ENCODE measurements around the gene SNX33. TPM values are rescaled to one million over a fixed set of nuclear protein-coding genes. Genes with fewer than 3 reads are reported as not detected.

SNX33 gene
- total RNA-seq, 2 experiments from 2014 or later, result 1.7 to 1.8 TPM

DNA sequence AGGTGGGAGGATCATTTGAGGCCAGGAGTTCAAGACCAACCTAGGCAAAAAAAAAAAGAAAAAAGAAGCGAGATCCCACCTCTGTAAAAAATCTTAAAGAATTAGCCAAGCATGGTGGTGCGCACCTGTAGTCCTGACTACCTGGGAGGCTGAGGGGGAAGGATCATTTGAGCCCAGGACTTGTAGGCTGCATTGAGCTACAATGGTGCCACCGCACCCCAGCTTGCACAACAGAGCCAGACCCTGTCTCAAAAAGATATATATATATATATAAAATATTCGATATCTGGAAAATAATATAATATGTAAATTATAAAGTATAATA, 6.6 kb upstream of the SNX33 start:
- Mint-ChIP-seq H3K36me3 (ENCODE audit: low read depth) (peaks cover 25% of the 10 kb centered on the region), H3K9me3 (no peaks in the 10 kb centered on the region), H3K27ac (peak overlapping the region; percentile 90), H3K27me3 (no peaks in the 10 kb centered on the region), H3K4me1 (ENCODE audit: low read depth) (peaks cover 19% of the 10 kb centered on the region), H3K4me3 (peak overlapping the region; percentile 90)
- TF ChIP-seq, protein P1, sequence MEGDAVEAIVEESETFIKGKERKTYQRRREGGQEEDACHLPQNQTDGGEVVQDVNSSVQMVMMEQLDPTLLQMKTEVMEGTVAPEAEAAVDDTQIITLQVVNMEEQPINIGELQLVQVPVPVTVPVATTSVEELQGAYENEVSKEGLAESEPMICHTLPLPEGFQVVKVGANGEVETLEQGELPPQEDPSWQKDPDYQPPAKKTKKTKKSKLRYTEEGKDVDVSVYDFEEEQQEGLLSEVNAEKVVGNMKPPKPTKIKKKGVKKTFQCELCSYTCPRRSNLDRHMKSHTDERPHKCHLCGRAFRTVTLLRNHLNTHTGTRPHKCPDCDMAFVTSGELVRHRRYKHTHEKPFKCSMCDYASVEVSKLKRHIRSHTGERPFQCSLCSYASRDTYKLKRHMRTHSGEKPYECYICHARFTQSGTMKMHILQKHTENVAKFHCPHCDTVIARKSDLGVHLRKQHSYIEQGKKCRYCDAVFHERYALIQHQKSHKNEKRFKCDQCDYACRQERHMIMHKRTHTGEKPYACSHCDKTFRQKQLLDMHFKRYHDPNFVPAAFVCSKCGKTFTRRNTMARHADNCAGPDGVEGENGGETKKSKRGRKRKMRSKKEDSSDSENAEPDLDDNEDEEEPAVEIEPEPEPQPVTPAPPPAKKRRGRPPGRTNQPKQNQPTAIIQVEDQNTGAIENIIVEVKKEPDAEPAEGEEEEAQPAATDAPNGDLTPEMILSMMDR (IDR thresholded peaks at IDR 0.05), result no peak
- DNase-seq (no peak), ATAC-seq (no peak)
- CTCF ChIA-PET, result interaction anchor here (0.6 to 5.5 kb wide), 11 partner anchors 28 to 273 kb away, joined by 3 to 37 read pairs (median 4); partner anchors contain the start of genes MAN2C1 and SIN3A
- intact Hi-C loops (cut with micrococcal nuclease), result loop anchor here (5.0 to 10.0 kb wide), 2 partner anchors 189 to 276 kb away; partner anchors contain the start of genes MAN2C1 and SIN3A
- POLR2A ChIA-PET, result interaction anchor here (1.2 to 5.8 kb wide), 7 partner anchors 10 to 1026 kb away, joined by 3 to 77 read pairs (median 8); partner anchors contain the start of genes MAN2C1, SIN3A and SNUPN

DNA sequence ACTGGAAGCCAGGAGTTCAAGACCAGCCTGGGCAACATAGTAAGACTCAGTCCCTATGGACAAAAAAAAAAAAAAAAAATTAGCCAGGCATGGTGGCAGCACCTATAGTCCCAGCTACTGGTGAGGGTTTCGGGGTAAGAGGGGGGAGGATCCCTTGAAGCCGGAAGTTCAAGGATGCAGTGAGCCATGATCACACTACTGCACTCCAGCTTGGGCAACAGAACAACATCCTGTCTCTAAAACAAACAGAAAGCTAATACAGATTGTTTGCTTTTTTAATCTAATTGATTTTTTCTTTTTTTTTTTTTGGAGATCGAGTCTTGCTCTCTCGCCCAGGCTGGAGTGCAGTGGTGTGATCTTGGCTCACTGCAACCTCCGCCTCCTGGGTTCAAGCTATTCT, 6.1 kb upstream of the SNX33 start:
- no peak overlapping the region for H3K27ac Mint-ChIP-seq
- no peaks in the 10 kb centered on the region for H3K27me3 Mint-ChIP-seq
- no peak for DNase-seq
- H3K9me3 Mint-ChIP-seq, result no peaks in the 10 kb centered on the region
- TF ChIP-seq, protein P1 (IDR thresholded peaks at IDR 0.05), result no peak
- ChIA-PET CTCF (interaction anchor here (0.6 to 5.5 kb wide), 9 partner anchors 28 to 274 kb away, joined by 3 to 37 read pairs (median 4); partner anchors contain the start of genes MAN2C1 and PTPN9), POLR2A (interaction anchor here (2.2 to 5.8 kb wide), 4 partner anchors 9 to 273 kb away, joined by 8 to 77 read pairs (median 40); partner anchors contain the start of genes MAN2C1, SIN3A and SNUPN)
- H3K36me3 Mint-ChIP-seq (ENCODE audit: low read depth), result peaks cover 25% of the 10 kb centered on the region
- intact Hi-C loops (cut with micrococcal nuclease), result loop anchor here (5.0 to 10.0 kb wide), 2 partner anchors 189 to 277 kb away; partner anchors contain the start of genes MAN2C1 and SIN3A
- no peak overlapping the region for H3K4me3 Mint-ChIP-seq
- H3K4me1 Mint-ChIP-seq (ENCODE audit: low read depth), result peaks cover 20% of the 10 kb centered on the region
- no peak for ATAC-seq

DNA sequence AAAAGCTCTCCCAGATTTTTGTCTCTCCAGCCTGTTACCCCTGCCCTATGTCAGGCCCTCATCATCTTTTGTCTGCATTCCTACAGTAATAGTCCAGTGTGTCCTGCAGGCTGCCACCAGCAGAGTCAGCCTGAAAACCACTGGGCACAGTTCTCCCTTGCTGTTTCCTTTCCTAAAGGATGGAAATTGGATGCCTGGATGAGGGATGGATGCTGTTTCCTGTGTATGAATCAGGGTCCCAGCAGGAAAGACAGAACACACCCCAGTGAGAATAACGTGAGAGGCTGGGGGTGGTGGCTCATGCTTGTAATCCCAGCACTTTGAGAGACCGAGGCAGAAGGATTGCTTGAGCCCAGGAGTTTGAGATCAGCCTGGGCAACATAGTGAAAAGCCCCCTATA, 3.3 kb upstream of the SNX33 start:
- H3K27me3 Mint-ChIP-seq, result no peaks in the 10 kb centered on the region
- DNase-seq (no peak), ATAC-seq (no peak)
- TF ChIP-seq, protein P1 (IDR thresholded peaks at IDR 0.05), result no peak
- no peak overlapping the region for H3K27ac Mint-ChIP-seq
- peaks cover 2% of the 10 kb centered on the region for H3K36me3 Mint-ChIP-seq (ENCODE audit: low read depth)
- CTCF ChIA-PET, result no interaction called here
- no peaks in the 10 kb centered on the region for H3K9me3 Mint-ChIP-seq
- POLR2A ChIA-PET, result no interaction called here
- peaks cover 10% of the 10 kb centered on the region for H3K4me1 Mint-ChIP-seq (ENCODE audit: low read depth)
- intact Hi-C loops (cut with micrococcal nuclease), result loop anchor here (5.0 to 10.0 kb wide), 2 partner anchors 192 to 280 kb away; partner anchors contain the start of genes MAN2C1 and SIN3A
- H3K4me3 Mint-ChIP-seq, result no peak overlapping the region

DNA sequence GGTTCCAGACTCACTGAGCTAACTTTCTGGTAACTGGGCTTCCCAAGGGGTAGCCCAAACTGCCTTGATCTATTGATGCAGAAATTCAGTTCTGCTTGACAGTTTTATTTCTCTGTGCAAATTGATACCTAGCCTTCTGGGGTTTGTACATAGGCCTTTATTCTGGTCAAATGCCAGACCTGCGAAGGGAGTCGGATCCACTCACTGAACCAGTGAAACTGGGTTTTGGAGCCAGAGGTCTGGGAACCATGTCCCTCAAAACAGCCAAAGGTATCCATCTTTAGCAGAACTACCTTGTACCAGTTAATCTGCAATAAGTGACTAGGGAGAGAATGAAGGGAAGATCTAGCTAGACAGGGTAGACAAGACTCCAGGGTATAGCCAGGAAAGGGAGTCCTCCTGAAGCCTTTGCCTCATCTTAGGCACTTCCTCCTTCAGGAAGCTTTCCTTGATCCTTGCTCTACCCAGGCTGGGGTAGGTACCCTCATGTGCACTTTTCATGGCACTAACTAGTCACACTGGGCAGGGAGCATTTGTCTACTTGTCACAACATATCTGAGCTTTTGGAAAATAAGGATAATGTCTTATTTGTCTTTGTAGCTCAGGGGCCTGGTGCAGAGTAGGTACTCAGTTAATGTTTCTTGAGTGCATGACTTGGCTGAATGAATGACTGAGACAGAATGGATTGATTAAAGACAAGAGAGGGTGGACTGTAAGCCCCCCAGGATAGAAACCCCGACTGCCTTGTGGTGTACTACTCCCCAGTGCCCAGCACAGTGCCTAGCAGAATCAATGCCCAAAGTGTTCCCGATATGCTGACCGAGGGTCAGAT, 1.4 kb upstream of the SNX33 start:
- no peaks in the 10 kb centered on the region for H3K27me3 Mint-ChIP-seq
- intact Hi-C loops (cut with micrococcal nuclease), result loop anchor here (10.0 kb wide), 1 partner anchor 282 kb away; the partner anchor contains the start of gene MAN2C1
- H3K27ac Mint-ChIP-seq, result peak overlapping the region; percentile 35
- no peak for DNase-seq
- TF ChIP-seq, protein P1 (IDR thresholded peaks at IDR 0.05), result no peak
- peak overlapping the region; percentile 77 for H3K4me3 Mint-ChIP-seq
- POLR2A ChIA-PET, result interaction anchor here (1.8 to 2.3 kb wide), 3 partner anchors 21 to 278 kb away, joined by 8 to 10 read pairs (median 9); partner anchors contain the start of genes MAN2C1, SIN3A and SNUPN
- no peak for ATAC-seq
- no peaks in the 10 kb centered on the region for H3K9me3 Mint-ChIP-seq
- H3K36me3 Mint-ChIP-seq (ENCODE audit: low read depth), result no peaks in the 10 kb centered on the region
- CTCF ChIA-PET, result interaction anchor here (0.6 to 2.5 kb wide), 12 partner anchors 10 to 278 kb away, joined by 3 to 12 read pairs (median 6); partner anchors contain the start of genes MAN2C1, PTPN9, SIN3A and SNUPN
- H3K4me1 Mint-ChIP-seq (ENCODE audit: low read depth), result peaks cover 11% of the 10 kb centered on the region

All from activated CD8-positive, alpha-beta T cell treated with anti-CD3 and anti-CD28 coated beads for 36 hours (primary cell).